Panc1 (cell line): Measurements from ENCODE around the gene KCNQ1.

ENCODE experiments used
- CTCF ChIP-seq: fragments of 450-650 bp; IDR thresholded peaks from 2 replicates; pipeline ENCODE4 v1.5.1; 2017; ENCODE audit warnings: mild to moderate bottlenecking
- REST ChIP-seq, 2 experiments: IDR thresholded peaks; 2 replicates each; pipeline ENCODE4 v1.6.1; 2011 to 2012; ENCODE audit warnings: low read depth in 2 of 2, control low read depth in 1 of 2, low read length in 1 of 2, mild to moderate bottlenecking in 1 of 2, moderate library complexity in 1 of 2; ENCODE audit not compliant: insufficient read depth in 1 of 2
- SIN3A ChIP-seq: IDR thresholded peaks from 2 replicates; pipeline ENCODE4 v1.6.1; 2012; ENCODE audit warnings: low read depth, mild to moderate bottlenecking, low read length, moderate library complexity, borderline replicate concordance; ENCODE audit not compliant: insufficient read depth
- TCF7L2 ChIP-seq: IDR thresholded peaks from 2 replicates; pipeline ENCODE4 v1.6.1; 2011; ENCODE audit warnings: mild to moderate bottlenecking, low read depth, low read length, inconsistent platforms

GRCh38 chr11:2838091-2838490, 393.3 kb downstream of the KCNQ1 start:
- TF ChIP-seq CTCF (no peak), SIN3A (no peak), REST (IDR thresholded peaks at IDR 0.05; ENCODE audit: insufficient read depth in 1 of 2, low read depth in 2 of 2, low read length in 1 of 2) (no peak), TCF7L2 (no peak)
